Tibial nerve (tissue), 4 donors: ENCODE data around the gene INCA1.

Experiments used
- EP300 ChIP-seq, 2 donors: sonication (generic); formaldehyde crosslinking; IDR thresholded peaks; one replicate each; pipeline ENCODE4 v1.6.1; 2017; ENCODE audit warnings: antibody characterized with exemption in 2 of 2, mild to moderate bottlenecking in 1 of 2
- TF ChIP-seq, protein P1 (sequence below), 5 experiments: fragments of 200-600 bp in 3 of 5; fragments of 450-650 bp in 2 of 5; sonication (generic) in 3 of 5; IDR thresholded peaks; one replicate each; pipeline ENCODE4 v1.5.1; 2016 to 2019; ENCODE audit warnings: antibody characterized with exemption in 5 of 5, mild to moderate bottlenecking in 3 of 5, moderate library complexity in 2 of 5

DNA sequence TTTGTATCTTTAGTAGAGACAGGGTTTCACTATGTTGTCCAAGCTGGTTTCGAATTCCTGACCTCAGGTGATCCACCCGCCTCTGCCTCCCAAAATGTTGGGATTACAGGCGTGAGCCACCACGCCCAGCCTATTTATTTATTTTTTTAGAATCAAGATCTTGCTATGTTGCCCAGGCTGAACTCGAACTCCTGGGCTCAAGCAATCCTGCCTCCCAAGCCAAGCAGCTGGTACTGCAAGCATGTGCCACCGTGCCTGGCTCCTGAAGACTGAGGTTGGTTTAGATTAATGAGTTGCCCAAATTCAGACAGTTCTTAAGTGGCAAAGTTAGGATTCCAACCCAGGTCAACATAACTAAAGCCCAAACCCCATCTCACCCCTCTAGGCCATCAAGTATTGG, 30.0 kb upstream of the INCA1 start:
- TF ChIP-seq EP300 (IDR thresholded peaks at IDR 0.05), result no peak
- TF ChIP-seq, protein P1, sequence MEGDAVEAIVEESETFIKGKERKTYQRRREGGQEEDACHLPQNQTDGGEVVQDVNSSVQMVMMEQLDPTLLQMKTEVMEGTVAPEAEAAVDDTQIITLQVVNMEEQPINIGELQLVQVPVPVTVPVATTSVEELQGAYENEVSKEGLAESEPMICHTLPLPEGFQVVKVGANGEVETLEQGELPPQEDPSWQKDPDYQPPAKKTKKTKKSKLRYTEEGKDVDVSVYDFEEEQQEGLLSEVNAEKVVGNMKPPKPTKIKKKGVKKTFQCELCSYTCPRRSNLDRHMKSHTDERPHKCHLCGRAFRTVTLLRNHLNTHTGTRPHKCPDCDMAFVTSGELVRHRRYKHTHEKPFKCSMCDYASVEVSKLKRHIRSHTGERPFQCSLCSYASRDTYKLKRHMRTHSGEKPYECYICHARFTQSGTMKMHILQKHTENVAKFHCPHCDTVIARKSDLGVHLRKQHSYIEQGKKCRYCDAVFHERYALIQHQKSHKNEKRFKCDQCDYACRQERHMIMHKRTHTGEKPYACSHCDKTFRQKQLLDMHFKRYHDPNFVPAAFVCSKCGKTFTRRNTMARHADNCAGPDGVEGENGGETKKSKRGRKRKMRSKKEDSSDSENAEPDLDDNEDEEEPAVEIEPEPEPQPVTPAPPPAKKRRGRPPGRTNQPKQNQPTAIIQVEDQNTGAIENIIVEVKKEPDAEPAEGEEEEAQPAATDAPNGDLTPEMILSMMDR (IDR thresholded peaks at IDR 0.05), result no peak
